GM18951 (cell line): ENCODE data around the gene LDLRAD2.
"Not testable (repeated sequence)": the region's sequence is repeated elsewhere in the genome, so short reads cannot be mapped to it uniquely, and the experiment has no call there.

Source experiments
- POLR2A ChIP-seq: IDR thresholded peaks from 4 replicates; pipeline ENCODE4 v1.6.1; 2011; ENCODE audit warnings: mild to moderate bottlenecking; ENCODE audit not compliant: insufficient read length, insufficient read depth; ENCODE audit errors: extremely low read depth
- in situ Hi-C: fragments of 300-500 bp; cut with MboI; formaldehyde crosslinking; loops from one replicate; pipeline ENCODE4 v1.12.0; 2022; ENCODE audit warnings: low sequenced_read_pairs, mixed read lengths, inconsistent platforms; ENCODE audit not compliant: unreplicated experiment

The LDLRAD2 gene

DNA sequence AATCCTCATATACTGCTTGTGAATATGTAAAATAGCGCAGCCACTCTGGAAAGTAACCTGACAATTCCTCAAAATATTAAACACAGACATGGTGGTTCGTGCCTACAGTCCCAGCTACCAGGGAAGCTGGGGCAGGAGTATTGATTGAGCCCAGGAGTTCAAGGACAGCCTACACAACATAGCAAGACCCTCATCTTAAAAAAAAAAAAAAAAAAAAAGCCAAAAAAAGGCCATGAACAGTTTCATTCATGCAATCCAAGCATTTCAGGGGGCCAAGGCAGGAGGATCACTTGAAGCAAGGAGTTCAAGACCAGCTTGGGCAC is 33.7 kb upstream of the LDLRAD2 start:
- in situ Hi-C loops: no loop called here
- TF ChIP-seq POLR2A: no peak

DNA sequence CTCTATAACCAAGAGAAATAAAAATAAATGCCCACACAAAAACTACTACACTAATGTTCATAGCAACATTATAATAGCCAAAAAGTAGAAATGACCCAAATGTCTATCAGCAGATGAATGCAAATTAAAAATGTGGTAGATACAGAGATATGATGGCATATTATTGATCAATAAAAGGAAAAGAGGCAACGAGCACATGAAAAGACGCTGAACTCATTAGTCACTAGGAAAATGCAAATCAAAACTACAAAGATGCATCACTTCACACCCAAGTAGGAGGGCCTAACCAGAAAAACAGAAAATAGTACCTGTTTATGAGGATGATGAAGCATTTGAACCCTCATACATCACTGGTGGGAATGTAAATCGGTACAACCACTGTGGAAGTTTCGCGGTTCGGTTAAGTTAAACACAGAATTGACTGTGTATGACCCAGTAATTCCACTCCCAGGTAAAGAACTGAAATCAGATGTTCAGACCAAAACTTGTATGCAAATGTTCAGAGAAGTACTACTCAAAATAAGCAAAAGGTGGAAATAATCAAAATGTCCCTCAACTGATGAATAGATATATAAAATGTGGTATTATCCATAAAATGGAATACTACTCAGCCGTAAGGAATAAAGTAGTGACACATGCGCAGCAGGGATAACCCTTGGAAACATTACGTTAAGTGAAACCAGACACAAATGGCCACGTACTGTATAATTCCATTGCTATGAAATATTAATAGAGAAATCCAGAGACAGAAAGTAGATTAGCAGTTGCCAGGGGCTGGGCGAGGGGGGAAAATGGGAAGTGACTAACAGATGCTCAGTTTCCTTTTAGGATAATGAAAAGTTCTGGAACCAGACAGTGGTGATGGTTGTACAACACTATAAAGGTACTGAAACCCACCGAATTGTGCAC is 32.2 kb upstream of the LDLRAD2 start:
- in situ Hi-C loops: no loop called here
- TF ChIP-seq POLR2A: no peak

DNA sequence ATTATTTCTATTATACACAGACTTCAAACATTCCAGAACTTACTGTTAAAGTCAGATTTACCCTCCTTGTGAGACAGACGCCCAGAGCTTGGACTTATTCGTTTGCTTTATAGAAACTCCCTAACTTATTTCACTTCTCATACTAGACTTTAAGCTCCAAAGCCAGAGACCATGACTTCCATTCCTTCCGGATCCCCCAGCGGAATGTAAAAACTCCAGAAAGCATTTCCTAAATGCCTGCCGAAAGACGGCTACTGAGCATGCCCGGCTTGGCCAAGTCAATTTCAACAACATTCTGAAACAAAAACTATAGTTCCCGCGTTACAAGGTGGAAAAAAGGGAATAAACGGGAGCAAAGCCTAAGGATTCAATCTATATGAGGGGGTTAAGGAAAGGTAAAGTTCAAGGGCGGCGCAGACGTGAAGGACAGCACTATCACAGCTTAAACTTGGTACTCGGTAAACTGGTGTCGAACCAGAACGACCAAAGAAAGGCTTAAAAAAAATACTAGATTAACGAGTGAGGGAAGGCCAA is 30.2 kb upstream of the LDLRAD2 start:
- in situ Hi-C loops: no loop called here

DNA sequence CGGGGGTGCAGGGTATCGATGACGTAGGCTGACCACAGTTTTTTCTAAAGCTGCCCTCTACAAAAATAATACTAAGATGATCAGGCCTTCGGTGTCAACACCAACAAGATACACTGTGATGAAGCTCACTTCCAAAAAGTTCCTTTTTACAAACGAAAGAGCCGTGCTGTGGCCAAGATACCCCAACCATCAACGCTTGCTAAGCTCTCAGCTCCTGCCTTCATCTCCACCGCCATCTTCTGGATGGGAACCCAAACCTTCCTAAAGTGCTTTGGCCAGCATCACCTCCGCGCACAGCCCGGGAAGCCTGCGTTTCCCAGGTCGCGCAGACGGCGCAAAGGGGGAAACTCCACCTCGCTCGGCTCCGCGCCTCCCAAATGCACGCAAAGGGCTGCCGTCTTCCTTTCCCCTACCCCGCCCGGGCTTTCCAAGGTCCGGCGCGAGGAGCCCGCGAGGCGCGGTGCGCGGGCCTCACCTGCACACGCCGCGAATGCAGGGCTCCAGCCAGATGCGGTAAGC is 29.7 kb upstream of the LDLRAD2 start:
- no peak for TF ChIP-seq POLR2A
- in situ Hi-C loops: no loop called here

More for the DNA sequence above, 30.2 kb upstream of the LDLRAD2 start:
- TF ChIP-seq POLR2A: peak; percentile 23

DNA sequence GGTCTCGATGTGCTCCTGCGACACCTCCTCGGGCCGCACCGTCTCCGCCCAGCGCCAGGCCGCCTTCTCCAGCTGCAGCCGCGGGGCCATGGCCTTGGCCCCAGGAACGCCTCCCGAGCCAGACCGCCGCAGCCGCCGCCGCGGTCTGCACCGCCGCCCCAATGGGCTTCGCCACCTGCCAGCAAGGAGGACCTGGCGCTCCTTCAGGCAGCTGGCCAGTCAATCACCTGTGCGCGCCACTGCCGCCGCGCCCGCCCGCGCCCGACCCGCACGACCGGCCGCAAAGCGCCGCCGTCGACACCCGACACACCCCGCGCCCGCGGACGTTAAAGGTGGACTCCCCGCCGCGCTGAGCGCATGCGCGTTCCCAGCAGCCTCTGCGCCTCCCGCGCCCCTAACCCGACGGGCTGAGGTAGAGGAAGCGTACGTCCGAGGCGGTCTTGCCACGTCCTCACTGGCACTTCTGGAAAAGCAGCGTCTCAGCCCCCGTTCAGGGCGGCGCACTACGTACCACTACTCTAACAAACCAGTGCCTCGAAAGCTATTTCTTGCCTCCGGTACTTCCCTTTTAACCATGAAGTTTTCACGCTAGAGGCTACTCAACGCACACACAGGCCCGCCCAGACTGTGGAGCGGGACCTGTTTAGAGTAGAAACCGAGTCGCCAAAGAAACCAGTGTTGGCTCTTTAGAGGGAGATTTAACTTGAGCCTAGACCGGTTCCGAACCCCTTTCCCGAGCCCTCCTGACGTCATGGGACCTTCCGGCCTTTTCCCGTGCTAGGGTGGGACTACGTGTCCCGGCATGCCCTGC is 29.0 kb upstream of the LDLRAD2 start, which contains the start of gene USP48:
Gene USP48, minus strand, starts transcription at position 282 of the 811 bp plus-strand sequence. Its CDS starts 192 bp downstream, at position 90.
- in situ Hi-C loops: no loop called here
- TF ChIP-seq POLR2A: peak; percentile 98

DNA sequence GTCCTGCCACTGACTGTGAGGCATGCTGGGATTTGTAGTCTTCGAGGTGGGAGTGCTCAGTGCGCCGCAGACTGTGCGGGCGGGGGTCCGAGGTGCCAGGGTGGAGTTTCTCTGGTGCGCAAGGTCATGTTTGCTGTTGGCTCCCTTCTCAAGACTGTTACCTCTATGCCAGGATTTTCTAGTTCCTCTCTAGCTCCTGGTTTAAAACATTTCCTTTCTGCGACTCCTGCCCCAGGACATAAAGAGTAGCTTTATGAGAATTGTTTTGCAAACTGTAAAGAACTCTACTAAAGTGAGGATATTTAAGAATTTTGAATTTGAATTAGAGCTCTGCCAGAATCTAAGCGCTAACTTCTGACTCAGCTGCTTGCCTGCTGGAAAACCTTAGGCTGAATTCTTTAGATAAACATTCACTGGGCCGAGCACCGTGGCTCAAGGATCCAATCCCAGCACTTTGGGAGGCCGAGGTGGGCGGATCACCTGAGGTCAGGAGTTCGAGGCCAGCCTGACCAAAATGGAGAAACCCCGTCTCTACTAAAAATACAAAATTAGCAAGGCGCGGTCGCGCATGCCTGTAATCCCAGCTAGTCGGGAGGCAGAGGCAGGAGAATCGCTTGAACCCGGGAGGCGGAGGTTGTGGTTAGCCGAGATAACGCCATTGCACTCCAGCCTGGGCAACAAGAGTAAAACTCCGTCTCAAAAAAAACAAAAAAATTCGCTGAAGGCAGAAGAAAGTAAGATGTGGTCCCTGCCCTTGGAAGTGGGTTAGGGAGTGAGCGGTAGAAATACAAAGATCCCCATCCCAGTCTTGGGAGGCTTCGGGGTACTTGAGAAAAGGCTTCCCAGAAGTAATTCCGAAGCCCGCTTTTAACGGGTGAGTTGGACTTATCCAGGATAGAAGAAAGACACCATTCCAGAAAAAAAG is 28.1 kb upstream of the LDLRAD2 start:
- in situ Hi-C loops: no loop called here
- TF ChIP-seq POLR2A: no peak

DNA sequence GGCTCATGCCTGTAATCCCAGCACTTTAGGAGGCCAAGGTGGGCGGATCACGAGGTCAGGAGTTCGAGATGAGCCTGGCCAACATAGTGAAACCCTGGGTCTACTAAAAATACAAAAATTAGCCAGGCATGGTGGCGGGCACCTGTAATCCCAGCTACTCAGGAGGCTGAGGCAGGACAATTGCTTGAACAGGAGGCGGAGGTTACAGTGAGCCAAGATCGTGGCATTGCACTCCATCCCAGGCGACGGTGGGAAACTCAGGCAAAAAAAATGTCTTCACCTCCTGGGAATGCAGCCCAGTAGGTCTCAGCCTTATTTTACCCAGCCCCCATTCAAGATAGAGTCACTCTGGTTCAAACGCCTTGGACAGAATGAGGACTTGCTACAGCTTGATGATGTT is 26.3 kb upstream of the LDLRAD2 start:
- in situ Hi-C loops: not testable (repeated sequence)

DNA sequence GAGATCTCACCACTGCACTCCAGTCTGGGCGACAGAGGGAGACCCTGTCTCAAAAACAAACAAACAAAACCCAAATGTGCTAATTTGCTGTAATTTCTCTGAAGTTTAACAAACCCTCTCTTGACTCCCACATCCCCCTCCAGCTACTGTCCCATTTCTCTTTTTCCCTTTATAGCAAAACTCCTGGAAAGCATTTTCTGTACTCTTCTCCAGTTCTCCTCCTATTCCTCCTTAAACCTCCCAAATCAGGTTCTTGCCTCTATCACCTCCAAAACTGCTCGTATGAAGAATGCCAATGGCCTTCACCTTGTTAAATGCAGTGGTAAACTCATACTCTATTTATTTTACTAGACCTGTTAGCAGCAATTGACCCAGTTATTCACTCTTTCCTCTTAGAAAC is 25.4 kb upstream of the LDLRAD2 start:
- in situ Hi-C loops: no loop called here
- no peak for TF ChIP-seq POLR2A

DNA sequence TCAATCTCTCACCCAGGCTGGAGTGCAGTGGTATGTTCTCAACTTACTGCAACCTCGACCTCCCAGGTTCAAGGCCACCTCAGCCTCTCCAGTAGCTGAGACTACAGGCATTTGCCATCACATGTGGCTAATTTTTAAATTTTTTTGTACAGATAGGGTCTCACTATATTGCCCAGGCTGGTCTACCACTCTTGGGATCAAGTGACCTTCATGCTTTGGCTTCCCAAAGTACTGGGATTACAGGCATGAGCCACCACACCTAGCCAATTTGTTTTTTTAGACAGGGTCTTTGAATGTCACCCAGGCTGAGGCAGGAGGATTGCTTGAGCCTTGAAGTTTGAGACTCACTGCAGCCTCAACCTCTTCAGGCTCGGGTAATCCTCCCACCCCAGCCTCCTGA is 19.0 kb upstream of the LDLRAD2 start:
- in situ Hi-C loops: no loop called here

DNA sequence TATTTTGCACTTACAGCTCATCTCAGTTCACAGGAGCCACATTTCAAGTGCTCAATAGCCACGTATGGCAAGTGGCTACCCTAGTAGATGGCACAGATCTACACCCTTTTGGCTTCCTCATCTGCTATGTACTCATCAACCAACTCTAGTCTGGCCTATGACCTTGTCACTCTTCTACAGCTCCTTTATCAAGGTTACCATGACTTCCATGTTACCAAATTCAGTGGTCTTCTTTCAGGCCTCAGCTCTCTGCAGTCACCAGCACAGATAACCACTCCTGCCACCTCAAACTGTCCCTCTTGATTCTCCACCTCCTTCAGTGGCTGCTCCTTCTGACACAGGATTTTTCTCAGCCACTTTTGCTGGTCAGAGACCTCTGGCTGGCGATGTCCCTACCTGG is 17.4 kb upstream of the LDLRAD2 start:
- in situ Hi-C loops: no loop called here
- no peak for TF ChIP-seq POLR2A

More for the DNA sequence above, 19.0 kb upstream of the LDLRAD2 start:
- no peak for TF ChIP-seq POLR2A

DNA sequence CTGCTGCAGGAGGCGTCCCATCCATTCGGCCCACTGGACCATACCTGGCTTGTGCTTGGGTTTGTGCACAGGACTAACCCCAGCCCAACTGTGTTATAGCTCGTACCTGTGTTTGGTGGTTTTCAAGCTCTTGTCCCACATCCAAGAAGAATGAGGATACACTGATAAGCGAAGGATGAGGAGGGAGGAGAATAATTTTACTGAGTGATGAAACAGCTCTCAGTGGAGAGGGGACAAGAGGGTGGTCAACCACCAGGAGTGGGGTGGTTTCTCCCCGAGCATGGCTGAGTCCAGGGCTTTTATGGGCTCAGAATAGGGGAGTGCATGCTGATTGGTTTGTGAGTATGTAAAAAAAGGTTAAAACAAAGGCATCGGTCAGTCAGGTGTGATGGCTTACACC is 17.0 kb upstream of the LDLRAD2 start:
- no peak for TF ChIP-seq POLR2A
- in situ Hi-C loops: no loop called here

DNA sequence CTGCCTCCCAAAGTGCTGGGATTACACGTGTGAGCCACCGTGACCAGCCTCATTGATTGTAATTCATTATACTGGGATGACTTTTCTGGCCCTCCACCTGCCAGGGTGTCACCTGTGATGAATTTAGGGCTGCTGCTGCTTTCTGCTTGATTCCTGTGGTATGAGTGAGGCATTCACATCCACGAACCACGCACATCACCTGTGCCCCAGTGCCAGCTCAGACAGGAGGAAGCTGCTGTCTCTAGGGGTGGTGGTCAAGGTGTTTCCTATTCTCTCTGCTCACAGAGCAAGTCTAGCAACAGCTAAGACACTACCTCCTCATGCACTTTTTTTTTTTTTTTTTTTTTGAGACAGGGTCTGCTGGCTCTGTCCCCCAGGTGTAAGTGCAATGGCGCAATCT is 12.3 kb upstream of the LDLRAD2 start:
- in situ Hi-C loops: no loop called here
- TF ChIP-seq POLR2A: no peak

DNA sequence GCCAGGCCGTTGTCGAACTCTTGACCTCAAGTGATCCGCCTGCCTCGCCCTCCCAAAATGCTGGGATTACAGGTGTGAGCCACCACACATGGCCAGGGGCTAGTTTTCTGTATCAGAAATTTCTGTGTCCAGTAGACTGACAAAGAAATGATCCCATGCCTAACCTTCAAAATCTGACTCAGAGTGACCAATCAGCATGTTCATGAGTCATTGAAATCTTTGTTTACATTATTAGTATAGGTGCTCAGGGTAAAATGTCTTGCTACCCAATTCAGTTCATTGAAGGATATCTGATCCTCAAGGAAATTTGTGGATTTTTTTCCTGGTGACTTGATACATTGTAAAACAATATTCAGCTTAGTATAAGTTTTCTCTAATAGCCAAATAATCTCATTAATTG is 11.0 kb upstream of the LDLRAD2 start:
- in situ Hi-C loops: no loop called here
- no peak for TF ChIP-seq POLR2A

DNA sequence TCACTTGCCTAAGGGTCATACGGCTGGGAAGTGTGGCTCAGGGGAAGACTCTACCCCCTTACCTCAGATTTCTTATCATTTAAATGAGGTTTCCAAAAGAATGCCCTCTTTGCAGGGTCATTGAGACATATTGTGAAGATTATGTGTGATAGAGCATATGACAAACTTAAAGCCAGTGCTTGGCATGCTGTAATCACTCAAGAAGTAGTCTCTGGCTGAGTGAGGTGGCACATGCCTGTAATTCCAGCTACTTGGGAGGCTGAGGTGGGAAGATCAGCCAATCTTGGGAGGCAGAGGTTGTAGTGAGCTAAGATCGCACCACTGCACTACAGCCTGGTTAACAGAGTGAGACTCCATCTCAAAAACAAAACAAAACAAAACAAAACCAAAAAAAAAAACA is 7.5 kb upstream of the LDLRAD2 start:
- in situ Hi-C loops: no loop called here
- no peak for TF ChIP-seq POLR2A
